ENCODE results near the gene CFL2.

DNA sequence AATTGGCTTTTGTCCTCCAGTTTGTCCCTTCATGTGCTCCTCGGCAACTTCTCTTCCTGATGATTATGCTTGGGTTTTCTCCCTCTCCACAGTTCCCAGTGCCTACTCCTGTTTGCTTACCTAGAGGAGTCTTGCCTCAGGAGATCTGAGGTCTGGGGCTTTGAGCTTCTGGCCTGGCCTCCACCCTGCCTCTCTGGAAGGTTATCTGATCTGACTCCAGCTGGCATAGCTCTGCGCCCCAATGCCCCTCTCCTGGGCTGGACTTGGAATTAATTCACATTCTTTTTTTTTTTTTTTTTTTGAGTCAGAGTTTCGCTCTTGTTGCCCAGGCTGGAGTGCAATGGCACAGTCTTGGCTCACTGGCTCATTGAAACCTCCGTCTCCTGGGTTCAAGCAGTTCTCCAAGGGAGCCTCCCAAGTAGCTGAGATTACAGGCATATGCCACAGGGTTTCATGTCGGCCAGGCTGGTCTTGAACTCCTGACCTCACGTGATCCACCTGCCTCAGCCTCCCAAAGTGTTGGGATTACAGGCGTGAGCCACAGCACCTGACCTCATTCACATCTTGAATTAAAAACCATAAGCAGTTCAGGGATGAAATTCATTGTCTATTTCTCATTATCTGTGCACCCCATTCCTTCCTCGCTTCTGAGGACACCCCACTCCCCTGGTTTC, 33.5 kb downstream of the CFL2 start:
- TF ChIP-seq, protein P1, sequence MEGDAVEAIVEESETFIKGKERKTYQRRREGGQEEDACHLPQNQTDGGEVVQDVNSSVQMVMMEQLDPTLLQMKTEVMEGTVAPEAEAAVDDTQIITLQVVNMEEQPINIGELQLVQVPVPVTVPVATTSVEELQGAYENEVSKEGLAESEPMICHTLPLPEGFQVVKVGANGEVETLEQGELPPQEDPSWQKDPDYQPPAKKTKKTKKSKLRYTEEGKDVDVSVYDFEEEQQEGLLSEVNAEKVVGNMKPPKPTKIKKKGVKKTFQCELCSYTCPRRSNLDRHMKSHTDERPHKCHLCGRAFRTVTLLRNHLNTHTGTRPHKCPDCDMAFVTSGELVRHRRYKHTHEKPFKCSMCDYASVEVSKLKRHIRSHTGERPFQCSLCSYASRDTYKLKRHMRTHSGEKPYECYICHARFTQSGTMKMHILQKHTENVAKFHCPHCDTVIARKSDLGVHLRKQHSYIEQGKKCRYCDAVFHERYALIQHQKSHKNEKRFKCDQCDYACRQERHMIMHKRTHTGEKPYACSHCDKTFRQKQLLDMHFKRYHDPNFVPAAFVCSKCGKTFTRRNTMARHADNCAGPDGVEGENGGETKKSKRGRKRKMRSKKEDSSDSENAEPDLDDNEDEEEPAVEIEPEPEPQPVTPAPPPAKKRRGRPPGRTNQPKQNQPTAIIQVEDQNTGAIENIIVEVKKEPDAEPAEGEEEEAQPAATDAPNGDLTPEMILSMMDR (IDR thresholded peaks at IDR 0.05; ENCODE audit: insufficient read depth, low read depth, low read length) = no peak
- TF ChIP-seq EZH2 (IDR thresholded peaks at IDR 0.05; ENCODE audit: insufficient read depth, low read length) = no peak

Measured in astrocyte (in vitro differentiated cells and primary cell).